Neural cell (in vitro differentiated cells): ENCODE results near the gene OR6Y1. TPM values are rescaled to one million over a fixed set of nuclear protein-coding genes. Genes with fewer than 3 reads are reported as not detected.

ENCODE experiments used
- H2AFZ ChIP-seq: fragments of 200-600, 300-800 bp; sonication (generic), shearing (Covaris generic); 2 replicates; pipeline ENCODE4 v1.6.0; 2014; ENCODE audit warnings: low read depth, mild to moderate bottlenecking, antibody characterized with exemption, low read length, moderate library complexity
- H3F3A ChIP-seq: fragments of 200-600 bp; shearing (Covaris generic); 2 replicates; pipeline ENCODE4 v1.6.1; 2016; ENCODE audit warnings: mild to moderate bottlenecking, moderate library complexity, mixed read lengths, antibody characterized with exemption, low read length; ENCODE audit not compliant: insufficient read depth, poor library complexity, severe bottlenecking
- H3K27ac ChIP-seq: fragments of 200-600, 300-800 bp; sonication (generic), shearing (Covaris generic); 2 replicates; pipeline ENCODE4 v1.5.1; 2014; ENCODE audit warnings: mild to moderate bottlenecking, low read length, moderate library complexity
- H3K27me3 ChIP-seq: fragments of 300-800, 200-600 bp; sonication (generic), shearing (Covaris generic); 2 replicates; pipeline ENCODE4 v1.6.0; 2014; ENCODE audit warnings: mild to moderate bottlenecking, low read depth, low read length, moderate library complexity; ENCODE audit not compliant: insufficient read depth
- H3K36me3 ChIP-seq: fragments of 300-800, 200-600 bp; sonication (generic), shearing (Covaris generic); 2 replicates; pipeline ENCODE4 v1.5.1; 2014; ENCODE audit warnings: mild to moderate bottlenecking, antibody characterized with exemption, low read length, moderate library complexity; ENCODE audit not compliant: insufficient read depth
- H3K4me2 ChIP-seq: fragments of 300-800, 200-600 bp; sonication (generic), shearing (Covaris generic); 2 replicates; pipeline ENCODE4 v1.6.0; 2014; ENCODE audit warnings: mild to moderate bottlenecking, low read length
- H3K4me3 ChIP-seq: fragments of 300-800, 200-600 bp; sonication (generic), shearing (Covaris generic); 2 replicates; pipeline ENCODE4 v1.5.1; 2014; ENCODE audit warnings: mild to moderate bottlenecking, low read length, moderate library complexity
- H3K79me2 ChIP-seq: fragments of 200-600 bp; shearing (Covaris generic); replicated peaks from 2 replicates; pipeline ENCODE4 v1.6.0; 2014; ENCODE audit warnings: mild to moderate bottlenecking, low read length, moderate library complexity; ENCODE audit not compliant: insufficient read depth
- H3K9ac ChIP-seq: fragments of 300-800, 200-600 bp; sonication (generic), shearing (Covaris generic); 2 replicates; pipeline ENCODE4 v1.6.1; 2016; ENCODE audit warnings: mild to moderate bottlenecking, low read length, mixed read lengths
- H3K9me2 ChIP-seq: fragments of 200-600 bp; shearing (Covaris generic); 2 replicates; pipeline ENCODE4 v1.6.1; 2016; ENCODE audit warnings: mild to moderate bottlenecking, low read length, mixed read lengths; ENCODE audit not compliant: insufficient read depth
- H3K9me3 ChIP-seq: fragments of 200-600, 300-800 bp; sonication (generic), shearing (Covaris generic); 2 replicates; pipeline ENCODE4 v1.6.1; 2016; ENCODE audit warnings: mild to moderate bottlenecking, mixed run types, low read length, moderate library complexity, mixed read lengths
- H4K20me1 ChIP-seq: fragments of 200-600 bp; shearing (Covaris generic); 2 replicates; pipeline ENCODE4 v1.6.1; 2016; ENCODE audit warnings: mild to moderate bottlenecking, mixed run types; ENCODE audit not compliant: insufficient read depth
- CTCF ChIP-seq: fragments of 450-650 bp; IDR thresholded peaks from 2 replicates; pipeline ENCODE4 v1.5.1; 2014; ENCODE audit warnings: antibody characterized with exemption, mild to moderate bottlenecking, moderate library complexity; ENCODE audit not compliant: poor library complexity, severe bottlenecking
- EP300 ChIP-seq: fragments of 450-650 bp; conservative IDR thresholded peaks from 2 replicates; pipeline ENCODE4 v1.6.1; 2014; ENCODE audit warnings: antibody characterized with exemption, mild to moderate bottlenecking, moderate library complexity; ENCODE audit not compliant: poor library complexity, severe bottlenecking
- EZH2 ChIP-seq: fragments of 200-600, 300-800 bp; shearing (Covaris generic), sonication (generic); IDR thresholded peaks from 2 replicates; pipeline ENCODE4 v1.6.1; 2014; ENCODE audit warnings: antibody characterized with exemption, low read length, borderline replicate concordance, mild to moderate bottlenecking; ENCODE audit not compliant: insufficient read depth, poor library complexity, severe bottlenecking
- MXI1 ChIP-seq: fragments of 450-650 bp; conservative IDR thresholded peaks from 2 replicates; pipeline ENCODE4 v1.6.1; 2014; ENCODE audit warnings: antibody characterized with exemption, mild to moderate bottlenecking; ENCODE audit not compliant: poor library complexity, severe bottlenecking
- POLR2AphosphoS5 ChIP-seq: IDR thresholded peaks from 2 replicates; pipeline ENCODE4 v1.6.1; 2012
- RAD21 ChIP-seq: fragments of 450-650 bp; conservative IDR thresholded peaks from 2 replicates; pipeline ENCODE4 v1.6.1; 2014; ENCODE audit warnings: antibody characterized with exemption, mild to moderate bottlenecking, moderate library complexity
- REST ChIP-seq: IDR thresholded peaks from 2 replicates; pipeline ENCODE4 v1.6.1; 2012; ENCODE audit warnings: borderline replicate concordance
- SMC3 ChIP-seq: fragments of 450-650 bp; conservative IDR thresholded peaks from 2 replicates; pipeline ENCODE4 v1.6.1; 2014; ENCODE audit warnings: antibody characterized with exemption, mild to moderate bottlenecking, moderate library complexity; ENCODE audit not compliant: poor library complexity
- TAF1 ChIP-seq: IDR thresholded peaks from 2 replicates; pipeline ENCODE4 v1.6.1; 2012; ENCODE audit warnings: low read depth
- polyA minus RNA-seq: library from RNA; depleted of rRNA, polyadenylated mRNA; stranded (reverse); fragments of >200 nt; gene quantifications from 2 replicates; pipeline ENCODE4 v1.2.3, GENCODE V29; 2014
- polyA plus RNA-seq: library from polyadenylated mRNA; depleted of rRNA; stranded (reverse); fragments of >200 nt; gene quantifications from 2 replicates; pipeline ENCODE4 v1.2.3, GENCODE V29; 2014

OR6Y1 gene
- not detected in 2 replicates for polyA plus RNA-seq
- not detected in 2 replicates for polyA minus RNA-seq

GRCh38 chr1:158554352-158554751, at the start of gene OR6Y1:
TSS of gene OR6Y1 (minus strand) at chr1:158554405. CDS start at chr1:158548105, 6,300 bp downstream.
- TF ChIP-seq RAD21 (no peak), MXI1 (no peak), TAF1 (no peak), POLR2AphosphoS5 (no peak), SMC3 (no peak), REST (no peak), CTCF (no peak), EP300 (no peak), EZH2 (no peak)
- Histone ChIP-seq H3K79me2 (no peaks in the 10 kb centered on the region), H2AFZ (no peak within 1 kb of the TSS), H3F3A (no peaks in the 10 kb centered on the region), H3K9ac (no peak within 1 kb of the TSS), H3K9me2 (no peaks in the 10 kb centered on the region), H3K36me3 (no peaks in the 10 kb centered on the region), H3K9me3 (no peaks in the 10 kb centered on the region), H3K27me3 (no peaks in the 10 kb centered on the region), H4K20me1 (no peaks in the 10 kb centered on the region), H3K4me3 (no peak within 1 kb of the TSS), H3K27ac (no peak within 1 kb of the TSS), H3K4me2 (no peak within 1 kb of the TSS)

GRCh38 chr1:158600735-158601134, 46.5 kb upstream of the OR6Y1 start:
- H3K9me2 ChIP-seq: no peaks in the 10 kb centered on the region
- no peaks in the 10 kb centered on the region for H4K20me1 ChIP-seq
- H3K36me3 ChIP-seq: no peaks in the 10 kb centered on the region
- no peaks in the 10 kb centered on the region for H3K79me2 ChIP-seq
- H3F3A ChIP-seq: no peaks in the 10 kb centered on the region
- no peak overlapping the region for H3K4me3 ChIP-seq
- H3K4me2 ChIP-seq: no peak overlapping the region
- H3K27ac ChIP-seq: no peak overlapping the region
- no peaks in the 10 kb centered on the region for H3K27me3 ChIP-seq
- no peak overlapping the region for H3K9ac ChIP-seq
- H2AFZ ChIP-seq: no peak overlapping the region
- TF ChIP-seq EZH2 (no peak), MXI1 (no peak), RAD21 (no peak), POLR2AphosphoS5 (no peak), REST (no peak), SMC3 (no peak), CTCF (no peak), TAF1 (no peak), EP300 (no peak)
- H3K9me3 ChIP-seq: no peaks in the 10 kb centered on the region
